Measurements from ENCODE around the gene EDA2R. TPM values are rescaled to one million over a fixed set of nuclear protein-coding genes. Genes with fewer than 3 reads are reported as not detected.

Gene EDA2R, protein sequence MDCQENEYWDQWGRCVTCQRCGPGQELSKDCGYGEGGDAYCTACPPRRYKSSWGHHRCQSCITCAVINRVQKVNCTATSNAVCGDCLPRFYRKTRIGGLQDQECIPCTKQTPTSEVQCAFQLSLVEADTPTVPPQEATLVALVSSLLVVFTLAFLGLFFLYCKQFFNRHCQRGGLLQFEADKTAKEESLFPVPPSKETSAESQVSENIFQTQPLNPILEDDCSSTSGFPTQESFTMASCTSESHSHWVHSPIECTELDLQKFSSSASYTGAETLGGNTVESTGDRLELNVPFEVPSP
- 0.40 TPM in 1 of 2 replicates, not detected in the other for total RNA-seq (2014; rRNA removed; shearing (Covaris generic))

DNA sequence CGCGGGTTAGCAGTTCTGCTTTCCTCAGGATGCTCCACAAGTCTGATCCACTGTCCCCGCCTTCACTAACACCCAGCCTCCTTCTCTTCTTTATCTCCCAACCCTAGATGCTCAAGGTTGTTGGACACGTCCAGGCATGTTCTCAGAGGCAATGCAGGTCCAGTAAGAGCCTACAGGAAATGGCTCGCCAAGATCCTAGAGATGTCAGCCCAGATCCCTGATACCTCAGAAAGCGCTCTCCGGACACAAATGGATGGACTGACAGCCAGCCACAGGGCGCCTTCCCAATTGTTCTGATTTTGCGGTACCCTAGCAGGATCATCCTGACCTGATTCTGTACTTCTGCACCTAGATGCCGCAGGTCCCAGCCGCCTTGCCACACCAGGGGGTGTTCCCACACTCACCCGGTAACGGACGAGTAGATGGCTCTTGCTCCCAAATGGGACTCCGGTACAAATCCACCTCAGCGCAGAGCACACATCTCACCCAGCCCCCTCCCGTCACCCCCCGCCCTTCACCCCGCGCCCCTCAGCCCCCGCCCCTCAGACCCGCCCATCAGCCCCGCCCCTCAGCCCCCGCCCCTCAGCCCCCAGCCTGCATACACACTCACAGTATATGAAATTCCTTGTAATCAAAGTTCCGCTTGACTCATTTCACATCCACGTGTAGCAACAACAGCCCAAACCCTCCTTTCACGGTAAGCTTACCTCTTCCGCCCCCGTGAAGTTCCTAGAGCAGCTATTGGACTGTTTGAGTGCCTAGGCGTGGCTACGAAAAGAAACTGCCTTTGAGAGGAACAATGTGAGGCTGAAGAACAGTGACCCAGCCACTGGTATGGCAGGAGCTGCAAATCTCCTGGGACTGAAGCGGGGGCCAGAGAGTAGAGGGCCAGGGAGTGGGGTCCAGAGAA, at the start of gene EDA2R:
Gene EDA2R (minus strand): TSS at position 488 of the 910 bp plus-strand sequence. CDS start 23,058 bp downstream, outside the sequence.
- peak; percentile 17 for DNase-seq (ENCODE audit: low read depth)

DNA sequence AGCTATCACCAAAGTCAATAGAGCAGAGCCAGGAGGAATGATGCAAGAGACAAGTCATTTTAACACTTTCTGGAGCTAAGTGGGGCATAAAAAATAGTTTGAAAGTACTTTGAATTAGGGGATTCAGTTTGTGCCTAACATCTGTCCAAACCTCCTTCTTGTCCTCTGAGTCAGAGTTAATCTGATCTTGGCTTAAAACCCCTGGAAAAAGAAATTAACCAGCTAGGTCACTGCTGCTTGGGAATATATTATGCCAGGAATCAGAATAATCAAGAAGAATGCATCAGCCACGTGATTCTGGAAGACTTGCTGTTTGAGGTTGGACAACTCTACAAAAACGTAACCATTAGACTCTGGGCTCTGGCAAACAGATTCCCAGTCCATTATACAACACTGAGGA, 45.3 kb upstream of the EDA2R start:
- no peak for DNase-seq (ENCODE audit: low read depth)

DNA sequence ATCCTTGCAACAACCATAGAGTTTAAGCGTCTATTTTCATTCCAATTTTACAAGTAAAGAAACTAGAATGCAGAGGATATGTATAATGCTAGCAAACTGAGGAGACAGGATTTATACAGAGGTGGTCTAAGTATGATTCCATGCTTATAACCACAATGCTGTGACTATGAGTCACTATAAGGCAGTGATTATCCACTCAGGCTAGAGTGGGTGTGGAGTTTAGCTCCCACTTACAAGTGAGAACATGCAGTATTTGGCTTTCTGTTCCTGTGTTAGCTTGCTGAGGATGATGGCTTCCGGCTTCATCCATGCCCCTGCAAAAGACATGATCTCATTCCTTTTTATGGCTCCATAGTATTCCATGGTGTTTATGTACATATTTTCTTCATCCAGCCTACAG, 41.6 kb upstream of the EDA2R start:
- DNase-seq (ENCODE audit: low read depth): no peak

DNA sequence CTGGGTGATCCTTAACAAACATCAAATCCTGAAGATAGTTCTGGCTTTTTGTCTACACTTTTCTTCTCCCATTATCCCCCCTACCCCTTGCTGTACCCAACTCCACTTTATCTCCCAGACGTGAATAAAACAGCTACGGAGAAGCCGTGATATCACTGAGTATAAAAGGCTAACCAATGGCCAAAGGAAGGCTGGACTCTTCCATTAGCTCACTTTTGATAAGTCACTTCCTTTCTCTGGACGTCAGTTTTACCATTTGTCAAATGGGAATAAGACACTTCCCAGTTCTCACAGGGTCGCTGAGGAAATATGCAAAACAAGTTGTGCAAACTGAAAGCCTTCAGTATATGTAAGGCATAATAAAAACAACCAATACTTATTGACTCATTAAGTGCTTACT, 38.6 kb upstream of the EDA2R start:
- DNase-seq (ENCODE audit: low read depth): no peak

DNA sequence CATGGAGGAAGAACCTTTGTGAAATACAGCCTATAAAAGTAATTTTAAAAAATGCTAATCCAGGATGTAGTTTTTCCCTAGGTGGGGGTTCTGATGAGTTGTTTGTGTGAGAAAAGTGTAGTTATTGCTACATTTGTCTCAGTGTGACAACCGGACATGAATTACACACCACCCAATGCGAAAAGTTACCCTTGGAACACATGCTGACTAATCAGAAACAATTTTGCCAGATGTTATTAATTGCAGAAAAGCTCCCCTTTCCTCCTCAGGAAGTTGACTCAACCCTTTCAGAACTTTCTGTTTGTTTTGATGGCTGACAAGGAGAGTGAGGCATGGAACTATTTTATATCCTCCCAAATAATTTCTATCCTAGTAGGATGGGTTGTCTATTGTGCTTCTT, 38.1 kb upstream of the EDA2R start:
- DNase-seq (ENCODE audit: low read depth): peak; percentile 0

DNA sequence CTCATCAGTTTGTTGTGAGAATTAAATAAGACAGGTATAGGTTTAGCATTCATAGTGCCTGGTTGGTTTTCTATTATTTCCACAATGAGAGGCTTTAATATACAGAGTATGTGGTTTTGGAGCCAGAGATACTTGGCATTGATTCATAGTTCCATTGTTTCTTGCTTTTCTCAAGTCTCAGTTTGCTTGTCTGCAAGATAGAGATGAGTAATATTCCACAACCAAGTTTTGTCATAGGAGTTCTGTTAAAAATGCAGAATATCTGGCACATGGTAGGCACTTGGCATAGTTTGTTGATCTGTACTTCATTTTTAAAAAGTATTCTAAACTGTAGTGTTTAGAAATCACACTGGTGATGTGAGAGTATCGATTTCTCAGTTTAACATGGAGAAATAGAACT, 37.5 kb upstream of the EDA2R start:
- no peak for DNase-seq (ENCODE audit: low read depth)

DNA sequence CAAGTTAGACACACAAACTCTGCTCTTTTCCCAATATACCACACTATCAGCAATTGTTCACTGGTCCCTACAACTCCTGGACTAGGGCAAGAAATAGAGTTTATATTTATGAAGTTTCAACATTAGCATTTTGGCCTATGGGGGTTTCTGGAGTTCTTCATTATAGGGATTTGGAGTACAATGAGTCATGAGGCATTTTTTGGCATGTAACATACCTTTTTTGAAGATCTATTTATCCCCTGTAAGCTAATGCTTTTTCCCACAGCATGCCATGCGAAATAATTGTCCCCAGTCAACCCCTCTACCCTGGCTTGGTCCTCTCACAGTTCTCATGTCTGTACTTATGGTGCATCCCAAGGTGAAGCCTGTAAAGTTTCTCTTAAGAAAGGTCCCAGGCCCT, 36.7 kb upstream of the EDA2R start:
- DNase-seq (ENCODE audit: low read depth): no peak

DNA sequence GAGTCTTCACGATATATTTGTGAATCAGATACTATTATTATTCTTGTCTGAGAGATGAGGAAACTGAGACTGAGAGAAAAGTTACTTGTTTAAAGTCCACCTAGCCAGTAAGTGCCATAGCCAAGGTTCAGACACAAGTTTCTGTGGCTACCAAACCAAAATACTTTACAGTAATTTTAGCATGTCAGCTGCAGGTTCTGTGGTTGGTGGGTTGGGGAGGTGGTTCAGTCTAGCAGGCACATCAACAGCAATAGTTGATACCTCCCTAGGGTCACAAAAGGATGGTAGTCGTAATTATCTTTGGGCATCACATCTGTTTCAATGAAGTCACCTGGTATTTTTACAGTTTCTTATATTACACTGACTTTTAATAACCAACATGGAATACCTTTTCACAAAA, 35.6 kb upstream of the EDA2R start:
- DNase-seq (ENCODE audit: low read depth): no peak

DNA sequence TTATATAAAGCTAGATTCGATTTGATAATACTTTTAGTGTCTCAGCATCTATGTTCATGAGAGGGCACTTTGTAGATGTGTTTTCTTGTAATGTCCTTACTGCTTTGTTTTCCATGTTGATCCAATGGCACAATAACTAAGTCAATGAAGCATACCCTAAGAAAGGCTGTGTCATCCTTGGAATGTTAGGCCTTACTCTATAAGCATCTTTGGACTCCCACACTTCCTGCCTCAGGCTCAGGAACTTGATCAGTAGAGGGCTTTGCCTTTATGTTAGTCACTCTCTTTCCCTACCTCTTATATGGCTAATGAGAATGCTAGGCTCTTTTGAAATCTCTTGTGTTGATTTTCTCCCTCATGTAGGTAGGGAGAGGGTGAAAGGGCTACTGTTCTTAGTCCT, 33.2 kb upstream of the EDA2R start:
- no peak for DNase-seq (ENCODE audit: low read depth)

DNA sequence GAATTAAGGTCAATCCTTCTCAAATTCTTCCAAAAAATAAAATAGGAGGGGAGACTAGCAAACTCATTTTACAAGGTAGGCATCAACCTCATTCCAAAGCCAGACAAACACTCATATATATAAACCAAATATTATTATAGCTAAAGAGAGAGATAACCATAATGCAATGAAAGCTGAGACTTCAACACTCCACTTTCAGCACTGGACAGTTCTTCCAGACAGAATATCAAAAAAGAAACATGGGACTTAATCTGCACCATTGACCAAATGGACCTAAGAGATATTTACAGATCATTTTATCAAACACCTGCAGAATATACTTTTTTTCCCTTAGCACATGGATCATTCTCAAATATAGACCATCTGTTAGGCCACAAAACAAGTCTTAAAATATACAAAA, 15.5 kb upstream of the EDA2R start:
- no peak for DNase-seq (ENCODE audit: low read depth)

DNA sequence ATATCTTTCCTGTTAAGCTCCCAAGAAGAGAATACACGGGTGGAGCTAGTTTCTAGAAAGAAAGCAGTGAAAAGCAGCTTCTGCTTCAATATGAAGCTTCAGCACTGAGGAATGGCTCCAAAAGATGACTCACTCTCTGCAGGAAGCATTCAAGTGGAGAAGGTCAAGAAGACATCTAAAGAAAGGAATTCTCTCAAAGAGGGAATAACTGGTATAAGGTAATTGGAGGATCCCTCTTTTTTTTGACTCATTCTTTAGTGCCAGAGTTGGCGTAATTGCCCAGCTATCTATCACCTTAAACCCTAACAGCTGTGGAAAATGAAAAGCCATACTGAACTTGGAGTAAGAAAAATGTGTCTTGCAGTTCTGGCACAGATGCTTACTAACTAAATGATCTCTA, 3.5 kb downstream of the EDA2R start:
- no peak for DNase-seq (ENCODE audit: low read depth)

DNA sequence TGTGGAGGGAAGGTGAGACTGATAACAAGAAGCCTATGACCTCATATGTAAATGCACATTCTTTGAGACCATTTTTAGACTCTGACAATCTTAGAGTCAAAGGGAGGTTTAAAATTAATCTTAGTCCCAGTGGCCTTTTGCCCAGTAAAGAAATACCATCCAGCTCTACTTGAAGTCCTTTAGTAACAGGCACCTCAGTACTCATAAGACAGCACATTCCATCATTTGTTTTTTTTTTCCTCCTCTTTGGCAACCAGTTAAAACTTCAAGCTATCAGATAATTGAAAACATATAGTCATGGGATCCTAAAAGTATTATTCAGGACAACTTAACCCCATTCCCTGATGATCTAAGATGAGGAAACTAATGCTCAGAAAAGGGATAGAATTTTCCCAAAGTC, 4.6 kb downstream of the EDA2R start:
- no peak for DNase-seq (ENCODE audit: low read depth)

DNA sequence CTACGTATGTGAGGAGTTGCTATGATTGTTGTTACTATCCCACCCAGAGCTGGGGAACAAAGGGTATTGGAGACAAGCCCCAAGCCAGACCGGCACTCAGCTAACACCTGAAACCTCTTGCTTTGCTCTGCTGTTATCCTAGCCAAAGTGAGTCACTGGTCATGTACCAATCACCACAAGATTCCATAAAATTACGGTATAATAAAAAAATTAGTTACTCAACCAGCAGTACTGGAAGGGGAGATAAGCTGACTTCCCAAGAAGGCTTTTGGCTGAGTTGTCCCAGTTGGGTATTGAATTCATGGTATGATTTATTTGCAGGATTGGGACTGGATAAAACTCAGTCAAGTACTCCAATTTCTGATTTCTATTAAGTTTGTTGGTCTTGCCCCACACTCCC, 5.3 kb downstream of the EDA2R start:
- DNase-seq (ENCODE audit: low read depth): peak; percentile 6

DNA sequence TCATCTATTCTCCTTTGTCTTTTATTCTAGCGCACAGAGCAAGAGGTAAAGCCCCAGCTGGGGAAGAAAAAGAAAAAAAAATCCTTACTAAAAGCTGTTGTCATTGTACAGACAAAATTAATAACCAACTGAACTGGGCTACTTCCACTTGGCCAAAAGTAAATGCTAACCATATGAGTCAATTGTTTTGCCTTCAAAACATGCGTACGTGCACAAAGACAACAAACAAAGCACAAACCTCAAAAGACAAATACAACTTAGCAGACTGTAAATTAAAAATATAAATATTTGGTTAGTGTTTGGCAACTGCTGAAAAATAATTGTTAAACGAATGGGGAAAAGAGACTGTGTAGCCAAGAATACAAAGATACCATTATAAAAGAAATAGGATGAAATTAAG, 5.9 kb downstream of the EDA2R start:
- no peak for DNase-seq (ENCODE audit: low read depth)

DNA sequence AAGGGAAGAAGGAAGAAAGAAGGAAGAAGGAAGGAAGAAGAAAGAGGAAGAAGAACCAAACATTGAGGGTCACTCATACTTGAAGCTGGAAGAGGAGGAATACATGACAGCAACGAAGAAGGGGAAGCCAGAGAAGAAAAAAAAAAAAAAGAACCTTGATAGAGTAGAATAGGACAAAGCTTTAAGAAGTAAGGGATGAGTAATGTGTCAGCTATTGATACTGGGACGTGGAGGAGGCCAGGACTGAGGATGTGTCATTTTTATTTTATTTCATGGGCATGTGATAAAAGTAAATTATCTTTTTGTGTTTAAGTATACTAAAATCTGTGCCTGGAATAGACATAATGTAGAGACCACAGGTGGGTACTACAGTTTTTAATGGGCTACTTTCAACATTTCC, 6.4 kb downstream of the EDA2R start:
- DNase-seq (ENCODE audit: low read depth): no peak

DNA sequence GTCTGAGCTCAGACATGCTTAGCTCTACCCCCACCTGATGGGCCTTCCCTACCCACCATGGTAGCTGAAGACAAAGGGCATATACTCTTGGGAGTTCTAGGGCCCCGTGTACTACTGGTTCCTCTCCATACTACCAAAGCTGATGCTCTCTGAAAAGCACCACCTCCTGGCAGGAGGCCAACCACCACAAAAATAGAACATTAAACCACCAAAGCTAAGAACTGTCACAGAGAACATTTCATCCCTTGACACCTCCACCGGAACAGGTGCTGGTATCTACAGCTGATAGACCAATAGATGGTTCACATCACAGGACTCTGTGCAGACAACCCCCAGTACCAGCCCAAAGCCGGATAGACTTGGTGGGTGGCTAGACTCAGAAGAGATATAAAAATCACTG, 13.4 kb downstream of the EDA2R start:
- no peak for DNase-seq (ENCODE audit: low read depth)

DNA sequence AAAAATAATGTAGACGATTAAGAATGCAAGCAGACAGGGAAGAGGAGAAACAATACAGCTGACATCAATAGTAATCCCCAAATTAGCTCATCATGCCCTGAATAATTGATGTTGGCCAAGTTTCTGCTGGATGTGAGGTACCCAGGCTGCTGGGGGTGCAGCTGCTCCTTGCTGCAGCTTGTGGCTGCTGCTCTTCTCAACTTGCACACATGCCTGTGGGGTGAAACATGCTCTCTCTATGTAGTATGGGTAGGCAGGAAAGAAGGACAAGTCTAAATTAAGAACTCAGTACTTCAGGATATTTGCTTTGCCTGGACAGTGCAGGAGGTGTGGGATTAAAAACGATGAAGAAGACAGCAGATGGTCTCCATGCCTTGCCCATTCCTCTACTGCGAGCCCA, 16.7 kb downstream of the EDA2R start:
- DNase-seq (ENCODE audit: low read depth): no peak

DNA sequence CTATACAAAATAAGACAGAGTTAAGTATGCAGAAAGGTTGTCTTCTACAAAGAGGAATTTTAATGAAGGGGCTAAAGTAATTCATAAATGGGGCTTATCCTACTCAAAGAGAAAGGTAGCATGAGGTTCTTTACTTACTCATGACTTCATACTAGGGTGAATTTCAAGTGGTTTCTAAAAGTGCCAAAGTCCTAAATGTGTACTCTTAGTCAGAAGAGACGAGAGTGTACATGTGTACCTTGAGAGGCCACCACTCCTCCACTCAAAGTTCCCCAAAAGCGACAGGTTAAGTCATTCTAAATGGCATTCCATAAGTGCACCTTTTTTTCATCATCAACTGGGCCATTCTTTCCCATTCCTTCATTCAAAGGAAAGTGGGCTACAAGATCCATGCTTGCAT, 21.9 kb downstream of the EDA2R start:
- DNase-seq (ENCODE audit: low read depth): no peak

DNA sequence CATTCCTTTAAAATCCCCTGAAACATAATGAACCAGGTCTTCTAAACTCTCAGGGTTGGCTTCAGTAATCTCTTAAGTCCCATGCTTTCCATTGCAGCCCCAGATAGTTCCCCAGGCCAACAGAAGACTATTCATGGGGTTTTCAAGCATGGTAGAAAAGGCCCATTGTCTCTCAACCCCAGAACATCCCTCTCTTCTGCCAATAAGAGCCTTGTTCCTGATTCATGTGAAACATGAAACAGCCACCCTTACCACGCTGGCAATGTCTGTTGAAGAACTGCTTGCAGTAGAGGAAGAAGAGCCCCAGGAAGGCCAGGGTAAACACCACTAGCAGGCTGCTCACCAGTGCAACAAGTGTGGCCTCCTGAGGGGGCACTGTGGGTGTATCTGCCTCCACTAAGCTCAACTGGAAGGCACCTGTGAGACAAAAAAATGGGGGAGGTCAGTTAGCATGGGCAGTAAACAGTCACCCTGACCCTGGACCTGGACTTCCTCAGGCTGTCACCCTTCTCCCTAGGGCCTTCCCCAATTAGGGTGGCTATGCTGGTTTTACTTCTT, 36.4 kb downstream of the EDA2R start:
- DNase-seq (ENCODE audit: low read depth): no peak

DNA sequence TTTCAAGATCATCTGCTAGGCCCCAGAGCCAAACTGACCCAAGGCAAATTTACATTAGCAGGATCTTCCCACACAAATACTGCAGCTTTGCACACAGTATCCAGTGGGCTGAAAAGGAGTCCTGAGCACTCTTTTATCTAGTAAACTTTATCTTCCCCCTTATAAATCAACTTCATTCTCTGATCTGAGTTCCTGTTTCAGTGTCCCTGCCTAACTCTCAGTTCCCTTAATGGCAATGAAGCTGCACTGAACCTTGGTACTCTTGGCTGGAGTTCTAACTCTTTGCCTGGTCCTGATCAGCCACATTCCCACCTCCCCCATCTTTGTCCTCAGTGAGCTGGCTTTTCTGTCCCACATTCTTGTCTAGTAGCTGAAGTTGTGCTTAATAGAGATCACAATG, 37.4 kb downstream of the EDA2R start:
- DNase-seq (ENCODE audit: low read depth): no peak

DNA sequence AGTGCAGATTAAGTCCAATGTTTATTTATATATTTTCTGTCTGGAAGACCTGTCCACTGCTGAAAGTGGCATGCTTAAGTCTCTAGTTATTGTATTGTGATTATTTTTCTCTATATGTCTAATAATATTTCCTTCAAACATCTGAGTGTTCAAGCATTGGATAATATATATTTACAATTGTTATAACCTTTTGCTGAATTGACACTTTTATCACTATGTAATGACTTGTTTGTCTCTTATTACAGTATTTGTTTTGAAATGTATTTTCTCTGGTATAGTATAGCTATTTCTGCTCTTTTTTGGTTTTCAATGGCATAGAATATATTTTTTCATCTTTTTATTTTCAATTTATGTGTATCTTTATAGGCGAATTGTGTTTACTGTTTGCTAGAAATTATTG, 59.7 kb downstream of the EDA2R start:
- DNase-seq (ENCODE audit: low read depth): no peak

DNA sequence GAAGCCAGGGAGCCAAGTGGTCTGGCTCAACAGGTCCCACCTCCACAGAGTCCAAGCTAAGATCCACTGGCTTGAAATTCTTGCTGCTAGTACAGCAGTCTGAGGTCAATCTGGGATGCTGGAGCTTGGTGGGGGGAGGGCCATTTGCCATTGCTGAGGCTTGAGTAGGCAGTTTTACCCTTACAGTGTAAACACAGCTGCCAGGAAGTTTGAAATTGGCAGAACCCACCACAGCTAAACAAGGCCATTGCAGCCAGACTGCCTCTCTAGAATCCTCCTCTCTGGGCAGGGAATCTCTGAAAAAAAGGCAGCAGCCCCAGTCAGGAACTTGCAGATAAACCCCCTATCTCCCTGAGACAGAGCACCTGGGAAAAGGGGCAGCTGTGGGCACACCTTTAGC, 84.9 kb downstream of the EDA2R start:
- no peak for DNase-seq (ENCODE audit: low read depth)

DNA sequence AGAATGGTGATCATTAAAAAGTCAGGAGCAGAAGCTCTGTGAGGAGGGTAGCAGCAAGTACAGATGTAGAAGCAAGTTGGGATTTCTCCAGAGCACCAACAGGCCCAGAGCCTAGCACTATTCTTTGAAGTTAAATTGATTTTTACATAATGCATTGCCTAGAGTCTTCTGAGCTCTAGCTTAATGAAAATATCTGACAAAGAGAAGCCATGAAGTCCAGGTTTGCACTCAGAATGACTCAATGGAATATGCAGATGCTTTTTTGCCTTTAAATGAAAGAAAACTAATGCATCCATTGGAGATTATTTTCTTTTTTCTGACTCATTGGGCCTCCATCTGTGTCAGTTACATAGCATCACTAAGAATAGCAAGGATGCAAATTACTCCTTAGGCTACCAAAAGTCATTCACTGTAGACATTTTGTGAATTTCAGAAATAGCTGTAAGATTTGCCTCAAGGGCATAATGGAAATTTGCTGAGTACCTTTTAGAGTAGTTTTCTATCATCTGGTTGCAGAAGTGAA, 91.0 kb downstream of the EDA2R start:
- no peak for DNase-seq (ENCODE audit: low read depth)

Data from Daoy (cell line).